HG03521 (cell line): ENCODE results near the gene PHF11.
"Not testable (repeated sequence)": the region's sequence is repeated elsewhere in the genome, so short reads cannot be mapped to it uniquely, and the experiment has no call there.

Experiments used
- ATAC-seq: cut with Tn5 transposase; IDR thresholded peaks from one replicate; pipeline ENCODE4 v1.9.1; 2021; ENCODE audit warnings: mild to moderate bottlenecking, moderate library complexity; ENCODE audit not compliant: unreplicated experiment

The PHF11 gene

DNA sequence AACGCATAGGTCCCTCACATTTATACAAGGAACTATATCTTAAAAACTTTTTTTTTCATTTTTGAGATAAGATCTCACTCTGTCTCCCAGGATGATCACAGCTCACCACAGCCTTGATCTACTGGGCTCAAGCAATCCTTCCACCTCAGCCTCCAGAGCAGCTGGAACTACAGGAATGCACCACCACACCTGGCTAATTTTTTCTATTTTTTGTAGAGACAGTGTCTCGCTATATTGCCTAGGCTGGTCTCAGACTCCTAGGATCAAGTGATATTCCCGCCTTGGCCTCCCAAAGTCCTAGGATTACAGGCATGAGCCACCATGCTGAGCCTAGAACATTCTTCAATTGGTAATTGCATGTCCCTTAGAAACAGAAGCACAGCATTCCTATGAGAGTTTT is 47.9 kb downstream of the PHF11 start:
- ATAC-seq: no peak

GRCh38 chr13:49545661-49546060 is 49.9 kb downstream of the PHF11 start:
- ATAC-seq: no peak

- ATAC-seq: no peak
Measured at GRCh38 chr13:49546561-49546960, 50.8 kb downstream of the PHF11 start.

DNA sequence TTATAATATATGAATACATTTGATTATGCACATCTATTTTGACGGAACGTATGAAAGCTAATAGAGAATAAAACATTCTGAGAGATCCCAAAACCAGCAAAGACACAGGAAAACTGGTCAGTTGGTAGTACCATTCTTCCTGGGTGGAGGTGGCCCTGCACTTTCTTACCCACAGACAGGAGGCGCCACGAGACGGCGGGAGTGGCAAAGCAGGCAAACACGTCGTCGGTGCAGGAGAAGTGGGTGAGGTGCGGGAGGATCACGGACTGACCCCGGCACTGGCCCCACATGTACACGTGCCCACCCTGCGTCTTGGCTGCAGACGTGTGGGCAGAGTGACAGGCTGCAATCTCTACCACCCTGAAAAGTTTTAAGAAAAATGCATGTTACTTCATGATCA is 53.5 kb downstream of the PHF11 start:
- ATAC-seq: no peak

GRCh38 chr13:49550942-49551644 is 55.3 kb downstream of the PHF11 start:
- ATAC-seq: no peak

DNA sequence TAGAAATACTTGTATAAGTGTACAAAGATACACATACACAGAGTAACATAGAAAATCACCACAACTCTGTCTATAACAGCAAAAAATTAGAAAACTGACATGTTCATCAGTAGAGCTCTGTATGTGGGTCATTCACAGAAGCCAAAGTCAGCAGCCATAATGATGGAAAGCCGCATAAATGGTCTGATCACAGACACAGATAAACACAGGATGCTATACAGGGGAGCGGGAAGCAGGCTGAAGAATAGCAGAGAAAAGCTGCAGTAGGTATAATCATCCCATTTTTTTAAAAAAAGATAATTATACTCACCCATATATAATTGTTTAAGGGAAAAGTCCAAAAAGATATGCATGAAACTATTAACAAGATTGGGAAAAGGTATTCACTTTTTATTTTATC is 58.1 kb downstream of the PHF11 start:
- no peak for ATAC-seq

DNA sequence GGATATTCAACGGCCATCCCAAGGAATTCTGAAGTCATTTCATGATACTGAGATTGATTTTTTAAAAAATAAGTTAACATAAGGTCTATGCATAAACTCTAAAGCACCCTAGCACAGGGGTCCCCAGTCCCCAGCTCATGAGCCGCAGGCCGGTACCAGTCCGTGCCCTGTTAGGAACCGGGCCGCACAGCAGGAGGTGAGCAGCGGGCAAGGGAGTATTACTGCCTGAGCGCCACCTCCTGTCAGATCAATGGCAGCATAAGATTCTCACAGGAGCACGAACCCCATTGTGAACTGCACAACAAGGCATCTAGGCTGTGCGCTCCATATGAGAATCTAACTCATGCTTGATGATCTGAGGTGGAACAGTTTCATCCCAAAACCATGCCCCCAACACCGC is 58.6 kb downstream of the PHF11 start:
- ATAC-seq: no peak

DNA sequence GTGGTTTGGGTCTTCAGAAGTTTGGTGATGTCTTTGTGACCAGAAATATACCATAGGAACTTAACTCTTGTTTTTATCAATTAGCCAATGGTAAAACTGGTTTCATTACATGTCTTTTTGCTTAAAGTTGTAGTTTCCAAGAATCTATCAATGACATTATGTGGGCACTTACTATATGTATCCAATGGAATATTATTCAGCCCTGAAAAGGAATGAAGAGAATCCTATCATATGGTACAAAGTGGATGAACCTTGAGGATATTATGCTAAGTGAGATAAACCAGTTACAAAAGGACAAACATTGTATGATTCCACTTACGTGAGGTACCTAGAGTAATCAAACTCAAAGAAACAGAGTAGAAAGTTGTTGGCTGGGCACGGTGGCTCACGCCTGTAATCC is 63.3 kb downstream of the PHF11 start:
- ATAC-seq: no peak

DNA sequence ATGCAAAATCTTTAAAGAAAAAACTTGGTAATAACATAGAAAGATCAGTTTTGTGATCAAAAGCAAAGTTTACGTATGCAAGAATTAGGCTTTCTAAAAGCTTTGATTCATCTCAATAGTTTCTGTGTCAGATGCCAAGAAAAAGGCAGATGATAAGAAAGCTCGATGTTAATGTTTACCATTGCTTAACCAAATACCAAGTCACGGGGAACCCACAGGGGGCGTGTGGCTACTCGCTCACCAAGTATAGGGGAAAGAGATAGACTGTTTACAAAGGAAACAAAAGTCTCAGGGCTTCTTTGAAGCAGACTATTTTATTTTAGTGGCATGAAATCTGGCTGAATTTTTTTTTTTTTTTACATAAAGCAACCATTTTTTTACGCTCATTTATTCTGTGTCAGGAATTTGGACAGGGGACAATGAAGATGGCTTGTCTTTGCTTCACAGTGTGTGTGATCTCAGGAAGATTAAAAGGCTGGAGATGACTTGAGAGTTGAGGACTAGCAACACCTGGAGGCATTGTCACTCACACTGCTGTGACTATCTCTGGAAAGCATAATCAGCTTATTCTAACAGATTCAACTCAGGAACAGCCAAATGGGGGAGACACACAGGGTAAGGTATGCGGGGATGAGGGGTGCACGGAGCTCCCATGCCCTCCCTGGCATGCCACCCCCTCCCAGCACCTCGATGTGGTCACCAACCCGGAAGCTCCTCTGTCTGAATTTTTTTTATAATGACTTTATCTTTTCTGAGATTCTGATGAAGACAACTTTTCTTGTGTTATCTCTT is 64.7 kb downstream of the PHF11 start:
- ATAC-seq: no peak

- ATAC-seq: no peak
Measured at GRCh38 chr13:49561062-49561410, 65.3 kb downstream of the PHF11 start.

DNA sequence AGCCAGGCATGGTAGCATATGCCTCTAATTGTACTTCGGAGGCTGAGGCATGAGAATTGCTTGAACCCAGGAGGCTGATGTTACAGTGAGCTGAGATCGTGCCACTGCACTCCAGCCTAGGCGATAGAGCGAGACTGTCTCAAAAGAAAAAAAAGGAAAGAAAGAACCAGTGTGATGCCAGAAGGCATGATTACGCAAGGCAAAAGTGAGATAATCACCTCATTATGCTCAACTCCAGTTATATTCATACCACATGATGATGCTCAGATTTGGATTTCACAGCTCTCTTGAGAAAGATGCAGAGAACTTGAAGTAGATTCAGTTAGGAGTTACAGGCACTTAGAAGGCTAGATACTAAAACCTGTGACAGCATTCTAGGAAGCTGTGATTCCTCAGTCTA is 67.8 kb downstream of the PHF11 start:
- ATAC-seq: no peak

- ATAC-seq: not testable (repeated sequence)
Measured at GRCh38 chr13:49565461-49565860, 69.7 kb downstream of the PHF11 start.

DNA sequence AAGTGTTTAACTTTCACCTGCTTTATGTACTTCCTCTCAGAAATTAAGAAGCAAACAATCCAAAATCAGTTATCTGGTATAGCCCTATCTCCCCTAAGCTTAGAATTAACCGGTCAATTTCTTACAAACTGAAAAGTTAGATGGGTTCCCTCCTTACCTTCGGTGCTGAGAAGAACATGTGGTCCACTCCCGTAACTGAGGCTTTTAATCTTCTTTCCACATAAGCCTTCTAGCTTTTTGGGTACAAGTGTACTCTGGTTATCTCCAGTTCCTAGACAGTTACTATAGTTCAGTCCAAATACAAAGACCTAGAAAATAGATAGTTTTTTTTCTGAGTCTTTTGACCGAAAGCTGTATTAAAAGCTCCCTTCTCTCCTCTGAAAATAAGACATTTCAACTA is 70.7 kb downstream of the PHF11 start:
- no peak for ATAC-seq

- no peak for ATAC-seq
Measured at GRCh38 chr13:49567491-49567890, 71.7 kb downstream of the PHF11 start.

DNA sequence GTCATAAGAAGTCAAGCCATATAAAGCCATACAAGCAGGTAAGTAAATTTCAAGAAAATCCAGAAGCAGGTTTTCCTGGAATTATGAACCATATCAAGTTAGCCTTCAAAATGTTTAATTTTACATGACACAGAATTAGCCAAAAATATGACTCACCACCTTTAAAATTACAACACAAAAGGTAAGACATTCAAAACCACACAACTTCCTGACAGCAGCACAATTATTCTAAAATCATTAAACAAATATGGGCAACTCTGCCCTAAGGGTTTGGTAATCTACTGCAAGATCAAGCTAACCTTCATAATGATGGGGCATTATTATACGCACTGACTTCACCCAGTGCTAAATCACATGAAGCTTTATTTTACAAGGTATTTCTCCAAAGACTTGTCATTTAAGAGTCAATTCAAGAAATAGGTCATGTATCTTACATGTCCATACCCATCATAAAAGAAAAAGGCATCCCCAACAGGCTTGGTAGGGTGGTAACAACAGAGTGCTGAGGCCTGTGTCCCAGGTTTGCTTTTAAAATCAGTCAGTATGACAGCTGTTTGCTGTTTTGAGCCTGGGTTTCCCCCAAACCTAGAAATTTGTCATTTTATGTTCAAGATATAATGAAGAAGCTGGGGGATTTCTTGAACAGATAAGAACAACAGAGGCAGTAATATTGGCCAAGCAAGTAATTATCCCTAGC is 74.4 kb downstream of the PHF11 start:
- no peak for ATAC-seq

- ATAC-seq: no peak
Measured at GRCh38 chr13:49571299-49572240, 75.8 kb downstream of the PHF11 start.
